NCI-H1417 treated with DMSO at 0.1 percent for 48 hours (cell line): ENCODE results near the gene ABR.
A peak's percentile ranks its signal among the peaks of the same experiment; 100 is the strongest.
"Not testable (repeated sequence)": the region's sequence is repeated elsewhere in the genome, so short reads cannot be mapped to it uniquely, and the experiment has no call there.

Experiments
- DNase-seq: peaks from one replicate; lab custom pipeline; 2025; lab: John Stamatoyannopoulos, UW

Gene ABR

DNA sequence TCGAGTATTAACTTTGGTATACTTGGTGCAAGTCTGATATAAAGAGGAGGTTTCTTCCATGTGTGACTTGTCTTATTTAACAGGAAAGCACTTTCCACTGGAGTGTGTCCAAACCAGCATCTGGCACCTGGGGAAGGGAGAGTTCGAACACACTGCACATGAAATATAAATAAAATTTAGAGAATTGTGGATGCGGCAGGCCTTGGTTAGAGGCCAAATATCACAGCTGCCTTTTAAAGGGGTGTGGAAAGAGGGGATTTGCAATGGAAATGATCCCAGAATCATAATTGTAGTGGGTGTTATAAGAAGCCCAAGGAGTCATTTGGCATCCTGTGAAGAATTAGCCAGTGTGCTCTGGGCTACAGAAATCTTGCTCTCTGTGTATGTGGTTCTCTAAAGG lies 195.9 kb downstream of the ABR start:
- DNase-seq, result no peak

DNA sequence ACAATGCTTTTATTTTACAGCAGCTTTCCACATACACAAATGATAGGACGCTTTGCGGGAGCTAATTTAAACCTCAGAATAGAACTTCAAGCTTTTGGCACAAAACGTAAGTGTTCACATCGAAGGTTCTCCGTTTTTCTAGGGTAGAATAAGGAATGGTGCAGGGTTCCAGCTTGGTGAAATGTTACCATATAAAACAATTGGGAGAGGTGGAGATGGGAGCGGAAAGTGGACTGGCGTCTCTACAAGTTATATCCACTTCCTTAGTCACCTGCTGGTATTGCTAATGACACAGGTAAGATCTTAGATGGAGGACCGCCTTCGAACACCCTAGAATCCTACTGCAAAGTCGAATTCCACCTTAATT lies 198.5 kb downstream of the ABR start:
- no peak for DNase-seq

DNA sequence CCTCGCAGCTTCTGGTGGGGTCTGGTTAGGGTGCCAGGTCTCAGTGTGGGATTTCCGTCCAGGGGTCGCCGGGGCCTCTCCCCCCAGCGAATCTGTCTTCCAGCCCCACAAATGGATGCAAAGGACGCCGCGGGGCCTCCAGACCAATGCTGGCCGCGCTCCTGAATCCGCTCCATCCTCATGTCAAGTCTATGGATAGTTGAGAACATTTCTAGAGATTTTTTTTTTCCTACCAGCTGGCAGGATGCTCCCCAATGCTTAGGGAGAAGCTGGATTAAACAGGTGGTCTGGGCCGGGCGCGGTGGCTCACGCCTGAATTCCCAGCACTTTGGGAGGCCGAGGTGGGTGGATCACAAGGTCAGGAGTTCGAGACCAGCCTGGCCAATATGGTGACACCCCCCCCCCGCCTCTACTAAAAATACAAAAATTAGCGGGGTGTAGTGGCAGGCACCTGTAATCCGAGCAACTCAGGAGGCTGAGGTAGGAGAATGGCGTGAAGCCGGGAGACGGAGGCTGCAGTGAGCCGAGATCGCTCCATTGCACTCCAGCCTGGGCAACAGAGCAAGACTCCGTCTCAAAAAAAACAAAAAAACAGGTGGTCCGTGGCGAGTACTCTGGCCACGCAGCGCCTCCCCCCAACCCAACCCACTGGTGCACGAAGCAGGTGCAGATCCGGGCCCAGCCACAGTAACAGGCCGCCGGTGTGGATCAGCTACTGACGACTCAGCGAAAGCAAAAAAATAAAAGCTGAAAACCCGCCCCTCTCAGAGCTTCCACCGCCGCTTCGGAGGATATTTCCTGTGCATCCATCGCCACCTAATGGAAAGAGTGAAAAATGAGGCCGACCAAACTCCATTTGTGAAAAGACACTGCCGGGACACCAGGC lies 199.1 kb downstream of the ABR start:
- DNase-seq, result peak; percentile 24

DNA sequence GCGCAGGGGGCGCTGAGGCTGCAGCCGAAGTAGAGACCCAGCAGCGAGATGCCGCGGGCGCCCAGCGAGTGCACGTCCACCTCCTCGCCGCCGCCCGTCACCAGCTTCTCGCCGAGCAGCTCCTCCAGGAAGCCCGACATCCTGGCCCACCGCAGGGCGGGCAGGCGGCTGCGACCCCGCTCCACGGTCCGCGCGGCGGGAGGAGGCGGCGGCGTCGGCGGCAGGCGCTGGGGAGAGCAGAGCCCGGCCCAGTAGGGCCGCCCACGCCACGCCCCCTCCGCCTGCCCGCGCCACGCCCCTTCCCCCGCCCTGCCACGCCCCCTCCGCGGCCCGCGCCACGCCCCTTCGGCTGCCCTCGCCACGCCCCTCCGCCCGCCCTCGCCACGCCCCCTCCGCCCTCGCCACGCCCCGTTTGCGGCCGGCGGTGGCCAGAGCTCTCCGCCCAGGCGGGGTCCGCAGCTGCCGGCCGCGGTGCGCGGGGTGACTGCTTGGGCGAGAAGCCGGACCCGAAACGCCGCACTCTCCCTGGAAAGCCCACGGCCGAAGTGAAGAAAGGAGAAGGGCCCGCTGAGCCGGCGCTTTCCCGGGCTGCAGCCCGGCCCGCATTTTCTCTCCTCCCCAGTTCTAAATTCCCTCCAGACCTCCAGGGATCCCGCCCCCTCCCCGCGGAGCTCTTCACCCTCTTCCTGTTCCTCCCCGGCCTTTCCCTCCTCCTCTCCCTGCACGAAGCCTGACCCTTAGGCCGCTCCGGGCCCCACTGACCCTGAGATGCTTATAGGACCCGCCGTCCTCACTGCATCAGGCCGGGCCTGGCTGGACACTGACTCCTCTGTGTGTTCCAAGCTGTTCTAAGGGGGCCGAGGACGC lies 200.0 kb downstream of the ABR start, which contains the start of gene NXN:
Gene NXN, minus strand, starts transcription at position 238 of the 867 bp plus-strand sequence.
- no peak for DNase-seq

DNA sequence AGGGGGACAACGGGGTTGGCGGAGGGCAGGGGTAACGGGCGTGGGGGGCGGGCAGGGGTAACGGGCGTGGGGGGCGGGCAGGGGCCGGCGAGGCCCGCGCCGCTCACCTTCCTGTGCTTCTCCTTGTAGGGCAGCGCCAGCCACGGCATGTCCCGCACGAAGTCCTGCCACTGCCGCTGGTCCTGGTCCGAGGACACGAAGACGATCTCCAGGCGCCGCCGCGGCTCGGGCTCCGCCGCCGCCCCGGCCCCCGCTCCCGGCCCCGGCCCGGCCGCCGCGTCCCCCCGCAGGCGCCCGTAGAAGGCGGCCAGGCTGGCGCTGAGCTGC lies 200.6 kb downstream of the ABR start:
- DNase-seq, result no peak

DNA sequence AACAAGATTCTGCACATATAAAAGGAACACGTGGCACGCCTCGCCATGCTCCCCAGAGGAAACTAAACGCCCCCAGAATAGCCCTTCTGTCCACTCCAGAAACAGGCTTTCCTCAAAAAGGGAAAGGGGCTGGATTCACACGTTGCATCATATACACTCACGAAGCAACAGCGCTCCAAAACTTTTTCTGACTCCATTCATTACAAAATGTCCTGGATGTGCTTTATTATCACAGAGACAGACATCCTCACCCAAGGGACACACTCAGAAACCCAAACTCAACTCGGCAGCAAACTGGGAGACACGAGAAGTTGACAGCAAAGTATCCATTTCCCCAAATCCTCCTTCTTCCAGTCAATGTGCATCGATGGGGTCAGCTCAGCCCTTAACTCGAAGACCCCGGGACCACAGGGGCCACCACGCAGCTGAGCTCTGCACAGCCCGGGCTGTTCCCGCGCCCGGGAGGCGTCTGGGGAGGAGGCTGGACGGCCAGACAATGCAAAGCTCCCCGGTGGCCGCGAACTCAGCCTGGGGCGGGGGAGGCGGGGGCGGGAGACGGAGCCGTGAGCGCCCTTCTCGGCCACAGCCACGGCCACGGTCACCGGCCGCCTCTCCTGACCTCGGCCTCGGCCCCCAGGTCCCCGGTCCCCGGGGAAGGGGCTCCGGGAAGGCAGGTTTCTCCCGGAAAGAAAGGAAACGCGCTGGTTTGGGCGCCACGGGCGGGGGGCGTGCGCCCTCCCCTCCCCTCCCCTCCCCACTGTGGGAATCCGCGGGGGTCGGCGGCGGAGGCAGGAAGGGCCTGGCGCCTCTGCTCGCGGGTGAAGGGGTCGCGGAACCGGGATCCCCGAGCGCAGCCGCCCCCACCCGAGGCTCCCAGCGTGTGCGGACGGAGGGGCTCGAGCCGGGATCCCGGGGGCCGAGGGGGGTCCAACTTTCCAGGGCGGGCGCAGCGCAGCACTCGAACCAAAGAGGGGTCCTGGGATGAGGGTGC lies 201.4 kb downstream of the ABR start:
- DNase-seq, result no peak

DNA sequence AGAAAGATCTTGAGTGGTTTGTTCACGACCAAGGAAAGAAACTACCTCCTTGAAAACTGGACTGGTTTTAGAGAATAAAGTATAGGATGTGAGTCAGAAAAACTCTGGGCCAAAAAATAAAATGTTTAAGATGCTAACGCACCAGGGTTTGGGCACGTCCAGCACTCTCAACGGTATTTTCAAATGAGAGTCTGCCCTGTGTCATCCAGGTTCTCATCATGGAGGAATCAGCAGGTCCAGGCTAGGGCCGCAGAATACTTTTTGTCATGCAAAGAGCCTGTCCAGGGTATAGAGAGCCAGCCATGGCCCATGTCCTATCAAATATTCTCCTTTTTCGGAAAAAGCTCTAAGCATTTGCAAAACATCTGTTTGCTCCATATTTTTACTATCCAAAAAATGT lies 202.6 kb downstream of the ABR start:
- DNase-seq, result no peak

DNA sequence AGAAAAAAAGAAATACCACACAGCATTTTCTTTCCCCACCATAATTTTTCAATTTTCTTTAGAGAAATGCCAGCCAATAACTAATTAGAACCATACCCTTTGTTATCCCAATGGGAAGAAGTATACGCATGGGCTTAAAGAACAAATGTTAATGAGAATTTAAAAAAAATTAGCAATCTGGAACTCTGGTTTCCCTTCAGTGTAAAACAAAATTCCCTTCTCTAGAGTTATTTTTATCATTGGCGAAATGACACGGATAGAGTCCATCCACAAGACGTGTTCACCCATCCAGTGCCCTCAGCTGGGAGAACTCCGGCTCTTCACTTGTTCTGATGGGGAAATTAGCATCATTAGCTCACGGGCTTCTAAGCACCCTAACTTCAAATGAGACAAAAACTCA lies 203.5 kb downstream of the ABR start:
- no peak for DNase-seq

DNA sequence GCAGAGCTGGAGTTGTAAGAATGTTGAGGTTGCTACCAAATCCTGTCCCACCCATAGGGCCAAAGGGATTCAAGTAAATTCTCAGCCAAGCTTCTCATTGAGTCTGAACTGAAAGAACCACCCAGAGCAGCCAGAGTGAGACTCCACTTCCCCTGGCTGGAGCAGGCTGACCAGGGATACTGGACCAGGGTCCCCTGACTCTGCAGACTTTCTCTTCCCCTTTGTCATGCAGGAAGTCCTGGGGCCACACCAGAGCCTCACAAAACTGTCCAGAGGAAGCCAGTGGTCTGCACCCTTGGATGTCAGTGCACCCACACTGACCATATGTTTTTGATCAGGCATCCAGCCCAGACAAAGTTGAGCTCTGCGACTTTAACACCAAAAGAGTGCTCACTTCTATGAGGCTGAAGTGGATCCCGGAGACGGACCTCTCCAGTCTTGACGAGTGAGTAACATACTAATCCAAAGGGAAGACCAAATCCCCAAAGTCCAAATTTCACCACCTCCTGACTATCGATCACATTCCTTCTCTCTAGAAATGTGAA lies 204.3 kb downstream of the ABR start:
- DNase-seq, result no peak

DNA sequence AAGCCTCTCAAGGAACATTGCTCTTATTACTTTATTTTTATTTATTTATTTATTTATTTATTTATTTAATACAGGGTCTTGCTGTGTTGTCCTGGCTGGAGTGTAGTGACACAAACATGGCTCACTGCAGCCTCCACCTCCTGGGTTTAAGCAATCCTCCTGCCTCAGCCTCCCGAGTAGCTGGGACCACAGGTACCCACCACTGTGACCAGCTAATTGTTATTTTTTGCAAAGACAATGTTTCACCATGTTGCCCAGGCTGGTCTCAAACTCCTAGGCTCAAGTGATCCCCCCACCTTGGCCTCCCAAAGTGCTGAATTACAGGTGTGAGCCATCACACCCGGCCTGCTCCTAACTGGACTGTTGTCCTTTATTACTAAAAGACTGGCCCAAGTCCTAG lies 205.0 kb downstream of the ABR start:
- not testable (repeated sequence) for DNase-seq

DNA sequence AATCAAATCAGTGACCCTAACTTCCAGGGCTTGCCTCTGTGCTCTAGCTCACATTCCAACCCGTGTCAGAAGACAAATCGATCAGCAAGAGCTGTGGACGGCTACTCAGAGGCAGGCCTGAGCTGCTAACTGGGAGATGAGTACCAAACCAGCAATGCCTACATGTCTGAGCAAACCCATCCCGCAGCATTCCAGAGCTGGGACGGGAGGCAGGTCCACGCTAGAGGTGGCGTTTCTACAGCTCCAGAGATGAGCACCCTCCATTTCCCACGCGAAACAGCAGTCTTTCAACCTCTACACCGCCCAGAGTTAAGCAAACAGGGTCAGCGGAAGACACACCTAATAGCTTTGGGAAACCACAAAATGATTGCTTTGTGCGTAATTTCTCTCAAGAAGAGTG lies 206.7 kb downstream of the ABR start:
- no peak for DNase-seq

DNA sequence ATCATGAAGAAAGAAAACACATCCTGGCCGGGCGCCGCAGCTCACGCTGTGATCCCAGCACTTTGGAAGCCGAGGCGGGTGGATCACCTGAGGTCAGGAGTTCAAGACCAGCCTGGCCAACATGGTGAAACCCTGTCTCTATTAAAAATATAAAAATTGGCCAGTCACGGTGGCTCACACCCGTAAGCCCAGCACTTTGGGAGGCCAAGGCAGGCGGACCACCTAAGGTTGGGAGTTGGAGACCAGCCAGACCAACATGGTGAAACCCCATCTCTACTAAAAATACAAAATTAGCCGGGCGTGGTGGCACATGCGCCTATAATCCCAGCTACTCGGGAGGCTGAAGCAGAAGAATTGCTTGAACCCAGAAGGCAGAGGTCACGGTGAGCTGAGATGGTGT lies 207.9 kb downstream of the ABR start:
- not testable (repeated sequence) for DNase-seq

DNA sequence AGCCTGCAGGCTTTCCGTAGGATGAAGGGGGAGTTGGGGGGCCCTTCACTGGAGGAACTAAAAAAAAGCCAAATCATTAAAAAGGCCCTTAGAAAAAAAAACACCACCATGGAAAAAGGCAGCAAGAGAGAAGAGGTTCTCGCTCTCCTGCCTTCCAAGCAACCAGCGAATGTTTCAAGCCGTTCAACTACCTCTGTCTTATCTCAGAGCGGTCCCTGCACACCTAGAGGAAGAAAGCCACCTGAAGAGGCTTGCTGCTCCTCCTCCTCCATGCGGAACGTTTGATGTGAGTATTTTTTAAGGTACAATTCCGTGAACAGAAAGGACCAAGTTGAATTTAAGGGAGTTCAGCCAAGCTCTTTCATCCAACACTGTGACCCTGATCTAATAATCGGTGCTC lies 209.4 kb downstream of the ABR start:
- DNase-seq, result no peak

DNA sequence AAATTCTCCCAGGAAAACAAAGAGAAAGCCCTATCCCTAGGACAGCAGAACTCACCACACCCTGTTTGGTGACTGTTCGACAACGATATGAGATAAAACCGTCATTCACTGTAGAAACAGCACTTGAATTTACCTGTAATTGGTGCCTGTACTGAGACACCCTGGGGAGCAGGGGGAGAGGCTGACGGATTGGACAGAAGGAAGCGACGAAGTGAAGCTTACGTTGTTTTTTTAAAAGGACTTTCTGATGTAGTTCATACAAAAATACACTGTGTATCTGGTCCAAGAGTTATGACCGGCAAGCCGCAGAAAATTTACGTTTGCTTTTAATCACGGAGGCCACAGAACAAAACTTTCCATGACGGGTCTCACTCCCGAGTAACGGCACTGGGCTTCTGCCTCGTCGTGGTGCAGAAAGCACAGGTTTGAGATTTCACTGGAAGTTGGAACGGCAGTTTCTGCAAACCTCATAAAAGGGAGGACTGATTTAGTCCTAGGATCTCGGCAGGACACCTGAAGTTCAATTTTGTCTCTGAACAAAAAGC lies 209.9 kb downstream of the ABR start:
- no peak for DNase-seq

DNA sequence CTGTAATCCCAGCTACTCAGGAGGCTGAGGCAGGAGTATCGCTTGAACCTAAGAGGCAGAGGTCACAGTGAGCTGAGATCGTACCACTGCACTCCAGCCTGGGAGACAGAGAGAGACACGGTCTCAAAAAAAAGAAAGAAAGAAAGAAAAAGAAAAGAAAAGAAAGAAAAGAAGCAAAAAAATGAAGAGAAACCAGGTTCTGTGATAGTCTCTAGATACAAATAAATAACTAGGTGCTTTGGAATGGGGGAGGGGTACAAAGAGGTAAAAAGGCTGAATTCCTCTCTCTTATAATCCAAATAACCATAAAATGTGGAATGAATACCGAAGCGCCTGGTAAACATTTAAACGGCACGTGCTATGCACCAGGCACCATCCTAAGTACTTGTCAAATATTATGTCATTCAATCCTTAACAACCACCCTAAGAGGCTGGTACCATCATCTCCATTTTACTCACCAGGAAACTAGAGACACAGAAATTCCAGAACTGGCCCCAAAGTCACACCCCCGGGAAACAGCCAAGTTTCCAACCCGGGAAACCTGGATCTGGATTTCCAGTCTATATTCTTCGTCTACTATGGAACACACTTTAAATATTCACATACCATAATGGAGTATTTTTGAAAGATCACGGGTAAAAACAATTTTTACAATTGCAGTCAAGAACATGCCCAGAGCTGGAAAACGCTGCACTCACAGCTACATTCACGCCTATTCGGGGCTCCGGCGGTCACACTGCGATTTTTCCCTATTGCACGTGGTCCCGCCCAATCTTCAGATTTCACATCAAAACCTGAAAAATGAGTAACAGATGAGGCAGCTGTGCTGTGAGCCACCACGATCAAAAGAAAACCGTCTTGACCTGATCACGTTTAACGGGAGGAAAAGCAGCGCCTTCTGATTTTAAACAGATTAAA lies 210.7 kb downstream of the ABR start:
- DNase-seq, result no peak

DNA sequence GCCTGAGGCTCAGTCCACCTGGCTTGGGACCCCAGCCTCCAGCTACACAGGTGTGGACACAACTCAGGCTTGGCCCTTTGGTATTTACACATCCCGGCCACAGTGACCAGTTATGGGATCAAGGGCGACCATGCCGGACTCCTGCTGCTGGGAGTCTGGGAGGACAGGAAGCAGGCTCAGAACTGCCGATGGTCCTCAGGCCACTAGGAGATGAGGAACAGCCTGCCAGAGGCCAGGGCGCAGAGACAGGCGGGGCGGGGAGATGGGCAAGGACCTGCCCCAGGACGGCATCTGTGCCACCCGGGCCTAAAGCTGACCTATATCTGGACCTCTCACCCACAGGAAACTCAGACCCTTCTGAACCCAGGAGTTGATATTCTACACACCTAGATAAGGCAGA lies 212.7 kb downstream of the ABR start:
- DNase-seq, result no peak

DNA sequence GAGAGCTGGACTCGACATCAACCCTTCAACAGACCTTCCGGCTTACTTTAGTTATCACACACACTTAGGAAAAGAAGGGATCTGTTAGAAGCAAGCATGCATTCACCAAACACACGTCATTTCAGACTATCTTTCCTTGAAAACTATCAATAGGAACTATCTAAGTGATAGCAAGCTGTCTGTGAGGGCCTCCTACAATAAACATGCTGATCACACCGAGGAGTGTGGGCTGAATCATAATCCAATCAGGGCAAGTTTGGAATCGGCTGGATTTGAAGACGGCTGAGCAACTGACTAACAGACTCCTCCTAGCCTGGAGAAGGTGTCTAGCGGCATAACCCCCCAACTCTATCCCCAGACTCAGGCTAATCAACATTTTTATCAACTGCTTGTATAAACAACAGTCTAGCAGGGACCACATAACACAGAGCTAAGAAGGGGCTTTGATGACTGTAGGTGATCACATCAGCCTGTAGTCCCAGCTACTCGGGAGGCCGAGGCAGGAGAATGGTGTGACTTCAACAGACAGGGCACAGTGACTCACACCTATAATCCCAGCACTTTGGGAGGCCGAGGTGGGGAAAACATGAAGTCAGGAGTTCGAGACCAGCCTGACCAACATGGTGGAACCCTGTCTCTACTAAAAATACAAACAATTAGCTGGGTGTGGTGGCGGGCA lies 214.3 kb downstream of the ABR start:
- no peak for DNase-seq

DNA sequence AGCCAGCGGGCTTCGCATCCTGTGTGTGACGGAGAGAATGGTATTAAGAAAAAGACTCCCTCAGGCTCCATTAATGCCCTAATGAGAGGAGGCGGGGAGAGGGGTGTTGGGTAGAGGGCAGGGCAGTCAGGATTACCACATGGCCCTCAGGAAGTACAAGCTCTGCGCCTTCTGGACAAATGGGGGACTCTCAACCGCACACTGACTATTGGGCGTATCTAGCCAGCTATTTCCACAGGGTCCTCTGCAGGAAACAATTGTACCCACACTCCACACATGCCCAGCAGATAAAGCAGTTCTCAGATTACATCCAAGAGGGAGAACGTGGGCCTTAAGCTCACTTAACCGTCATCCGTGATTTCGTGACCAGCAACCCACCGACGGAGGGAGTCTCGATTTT lies 214.9 kb downstream of the ABR start:
- no peak for DNase-seq

DNA sequence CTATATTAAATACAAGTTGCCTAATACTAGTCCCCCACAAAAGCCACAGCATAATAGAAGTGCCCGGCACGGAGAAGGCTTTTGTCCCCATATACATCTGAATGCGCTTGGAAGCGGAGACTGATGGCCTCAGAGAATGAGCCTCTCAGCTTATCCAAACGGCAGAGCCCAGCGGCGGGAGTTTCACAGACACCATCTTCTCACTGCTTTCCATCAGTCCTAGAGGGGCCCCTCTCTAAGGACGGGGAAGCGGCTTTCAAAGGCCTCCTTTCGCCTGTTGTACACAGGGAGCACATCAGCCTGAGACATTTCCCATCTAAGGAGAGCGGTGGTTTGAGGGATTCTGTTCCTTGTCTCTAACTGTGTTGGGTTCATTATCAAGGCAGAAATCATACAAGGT lies 217.1 kb downstream of the ABR start:
- no peak for DNase-seq

DNA sequence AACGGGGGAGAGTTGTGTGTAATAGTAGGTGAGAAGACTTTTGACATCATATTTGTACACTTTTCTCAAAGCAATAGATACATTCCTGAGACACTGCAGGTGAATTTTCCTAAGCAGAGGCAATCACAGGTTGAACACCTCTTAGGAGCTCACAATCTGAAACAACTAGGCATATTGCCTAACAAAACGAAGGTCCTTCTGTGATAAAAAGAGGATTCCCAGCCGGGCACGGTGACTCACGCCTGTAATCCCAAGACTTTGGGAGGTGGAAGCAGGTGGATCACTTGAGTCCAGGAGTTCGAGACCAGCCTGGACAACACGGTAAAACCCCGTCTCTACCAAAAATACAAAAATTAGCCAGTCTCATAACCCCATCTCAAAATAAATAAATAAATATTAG lies 217.6 kb downstream of the ABR start:
- no peak for DNase-seq
